Activated CD4-positive, alpha-beta T cell treated with anti-CD3 and anti-CD28 coated beads, Interleukin-2, amount 10 ng/mL, durations not matched to agents 24 days and 14 days (primary cell): ENCODE results near the gene TASOR. TPM values are rescaled to one million over a fixed set of nuclear protein-coding genes. Genes with fewer than 3 reads are reported as not detected.
"Not testable (repeated sequence)": the region's sequence is repeated elsewhere in the genome, so short reads cannot be mapped to it uniquely, and the experiment has no call there.

Source experiments
- DNase-seq: peaks from one replicate; pipeline ENCODE4 v3.0.0; 2022
- H3K27ac Mint-ChIP-seq: one replicate; pipeline ENCODE4 v1.8.0; 2022; ENCODE audit warnings: mild to moderate bottlenecking, mixed read lengths
- H3K27me3 Mint-ChIP-seq: one replicate; pipeline ENCODE4 v1.8.0; 2022; ENCODE audit warnings: mixed read lengths
- H3K36me3 Mint-ChIP-seq: one replicate; pipeline ENCODE4 v1.8.0; 2022; ENCODE audit warnings: low read depth, mild to moderate bottlenecking, mixed read lengths
- H3K4me1 Mint-ChIP-seq: one replicate; pipeline ENCODE4 v1.8.0; 2021; ENCODE audit warnings: mixed read lengths
- H3K4me3 Mint-ChIP-seq: one replicate; pipeline ENCODE4 v1.8.0; 2022; ENCODE audit warnings: mild to moderate bottlenecking, moderate library complexity, mixed read lengths
- H3K9me3 Mint-ChIP-seq: one replicate; pipeline ENCODE4 v1.8.0; 2021; ENCODE audit warnings: mixed read lengths
- intact Hi-C: fragments of 100-400 bp; cut with micrococcal nuclease; formaldehyde crosslinking; loops from one replicate; pipeline ENCODE4 v1.15.1; 2023
- total RNA-seq: library from RNA; stranded (reverse); gene quantifications from 2 replicates; pipeline ENCODE4 v1.2.3, GENCODE V29; 2022

Gene TASOR
- total RNA-seq, 1 donor from 2014 or later = 65.0 TPM

DNA sequence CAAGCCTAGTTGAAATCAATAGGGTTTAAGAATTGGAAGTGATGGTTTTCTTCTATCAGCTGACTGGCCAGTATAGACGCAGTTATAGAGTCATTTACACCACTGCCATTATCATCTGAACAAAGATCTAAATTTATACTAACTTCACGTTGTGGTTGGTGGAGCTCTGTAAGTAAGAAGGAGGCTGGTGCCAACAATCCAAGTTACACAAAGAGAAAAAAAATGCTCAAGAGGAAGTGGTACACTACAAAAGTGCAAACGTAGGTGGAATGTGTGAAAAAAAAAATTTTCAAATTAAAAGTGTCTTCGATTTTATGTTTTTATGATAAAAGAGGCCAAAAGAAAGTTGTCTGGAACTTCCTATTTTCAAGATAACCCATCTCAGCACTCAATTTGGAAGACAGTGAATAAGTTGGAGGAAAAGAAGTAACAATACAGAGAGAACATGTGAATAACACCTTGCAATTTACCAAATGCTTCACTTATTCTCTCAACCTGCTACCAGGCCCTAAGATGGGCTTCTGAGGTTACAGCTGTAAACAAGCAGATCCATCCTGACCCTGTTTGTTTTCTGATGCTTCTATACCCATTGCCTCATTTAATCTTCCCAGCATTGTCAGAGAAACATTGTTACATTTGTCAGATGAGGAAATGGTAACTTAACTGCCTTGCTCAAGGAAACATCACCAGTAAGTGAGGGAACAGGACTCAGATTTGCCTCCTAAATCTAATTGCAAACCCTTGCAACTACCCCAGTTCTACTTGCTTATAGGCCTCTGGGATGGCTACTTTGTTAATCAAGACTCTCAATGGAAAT, 12.0 kb upstream of the TASOR start:
- Mint-ChIP-seq H3K27ac (peak overlapping the region; percentile 64), H3K27me3 (no peaks in the 10 kb centered on the region), H3K36me3 (no peaks in the 10 kb centered on the region), H3K9me3 (no peaks in the 10 kb centered on the region), H3K4me3 (peak overlapping the region; percentile 39), H3K4me1 (peaks cover 37% of the 10 kb centered on the region)
- peak; percentile 61 for DNase-seq
- intact Hi-C loops = loop anchor here (2.0 to 10.0 kb wide), 2 partner anchors 64 to 530 kb away; partner anchors contain the start of gene APPL1

DNA sequence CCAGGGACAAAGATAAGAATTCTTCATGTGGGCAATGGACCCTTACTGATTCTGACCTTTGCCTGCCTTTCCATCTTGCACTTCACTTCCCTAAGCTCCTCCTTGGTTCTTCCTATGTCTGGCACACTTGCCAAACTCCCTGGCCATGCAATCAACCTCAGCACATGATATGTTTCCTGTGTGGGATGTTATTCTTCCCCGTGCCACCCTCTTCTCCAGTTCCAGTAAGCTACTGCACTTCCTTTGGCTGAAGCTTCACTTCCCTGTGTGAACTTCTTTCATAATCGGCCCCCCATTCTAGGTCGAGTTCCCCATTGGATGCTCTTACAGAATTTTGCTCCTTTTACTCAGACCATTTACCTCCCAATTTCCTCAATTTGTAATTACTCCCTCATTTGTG, 10.7 kb upstream of the TASOR start:
- Mint-ChIP-seq H3K27me3 (no peaks in the 10 kb centered on the region), H3K4me1 (peaks cover 35% of the 10 kb centered on the region), H3K9me3 (no peaks in the 10 kb centered on the region), H3K4me3 (peak overlapping the region; percentile 65), H3K27ac (peak overlapping the region; percentile 34), H3K36me3 (no peaks in the 10 kb centered on the region)
- intact Hi-C loops = loop anchor here (1.0 to 10.0 kb wide), 3 partner anchors 11 to 531 kb away; partner anchors contain the start of gene APPL1
- DNase-seq = peak; percentile 62

DNA sequence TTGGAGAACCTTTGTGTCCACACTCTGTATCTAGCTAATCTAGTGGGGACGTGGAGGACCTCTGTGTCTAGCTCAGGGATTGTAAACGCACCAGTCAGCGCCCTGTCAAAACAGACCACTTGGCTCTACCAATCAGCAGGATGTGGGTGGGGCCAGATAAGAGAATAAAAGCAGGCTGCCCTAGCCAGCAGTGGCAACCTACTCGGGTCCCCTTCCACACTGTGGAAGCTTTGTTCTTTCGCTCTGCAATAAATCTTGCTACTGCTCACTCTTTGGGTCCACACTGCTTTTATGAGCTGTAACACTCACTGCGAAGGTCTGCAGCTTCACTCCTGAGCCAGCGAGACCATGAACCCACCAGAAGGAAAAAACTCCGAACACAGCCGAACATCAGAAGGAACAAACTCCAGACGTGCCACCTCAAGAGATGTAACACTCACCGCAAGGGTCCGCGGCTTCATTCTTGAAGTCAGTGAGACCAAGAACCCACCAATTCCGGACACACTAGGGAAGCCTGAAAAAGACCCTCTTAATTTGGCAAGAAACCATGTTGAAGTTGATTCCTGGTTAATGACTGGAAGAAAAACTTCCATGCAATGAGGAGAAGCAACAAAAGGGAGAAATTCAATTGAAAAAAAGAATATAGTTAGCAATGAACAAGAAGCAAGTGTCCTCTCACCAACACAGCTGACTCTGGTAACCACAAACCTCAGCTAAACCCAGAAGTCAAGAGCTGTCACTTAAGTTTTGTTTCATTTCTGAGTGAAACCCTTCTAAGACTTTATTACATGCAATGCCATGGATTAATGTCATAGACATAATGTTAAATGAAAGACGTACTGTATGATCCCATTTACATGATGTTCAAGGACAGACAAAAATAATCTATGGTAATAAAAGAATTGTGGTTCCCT, 9.7 kb upstream of the TASOR start:
- intact Hi-C loops = loop anchor here (1.0 to 10.0 kb wide), 2 partner anchors 10 to 532 kb away; partner anchors contain the start of gene APPL1
- Mint-ChIP-seq H3K4me3 (peak overlapping the region; percentile 65), H3K4me1 (peaks cover 40% of the 10 kb centered on the region), H3K27ac (peak overlapping the region; percentile 77)
- H3K27me3 Mint-ChIP-seq, H3K9me3 Mint-ChIP-seq, H3K36me3 Mint-ChIP-seq: not testable (repeated sequence)
- DNase-seq = peak; percentile 87

DNA sequence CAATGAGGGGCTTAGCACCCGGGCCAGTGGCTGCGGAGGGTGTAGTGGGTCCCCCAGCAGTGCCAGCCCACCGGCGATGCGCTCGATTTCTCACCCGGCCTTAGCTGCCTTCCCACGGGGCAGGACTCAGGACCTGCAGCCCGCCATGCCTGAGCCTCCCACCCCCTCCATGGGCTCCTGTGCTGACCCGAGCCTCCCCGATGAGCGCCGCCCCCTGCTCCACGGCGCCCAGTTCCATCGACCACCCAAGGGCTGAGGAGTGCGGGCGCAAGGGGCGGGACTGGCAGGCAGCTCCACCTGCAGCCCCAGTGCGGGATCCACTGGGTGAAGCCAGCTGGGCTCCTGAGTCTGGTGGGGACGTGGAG, 8.9 kb upstream of the TASOR start:
- H3K4me1 Mint-ChIP-seq = peaks cover 40% of the 10 kb centered on the region
- DNase-seq = peak; percentile 52
- H3K4me3 Mint-ChIP-seq, H3K9me3 Mint-ChIP-seq, H3K36me3 Mint-ChIP-seq, H3K27ac Mint-ChIP-seq, H3K27me3 Mint-ChIP-seq: not testable (repeated sequence)
- intact Hi-C loops = loop anchor here (10.0 kb wide), 1 partner anchor 533 kb away; the partner anchor contains the start of gene APPL1

DNA sequence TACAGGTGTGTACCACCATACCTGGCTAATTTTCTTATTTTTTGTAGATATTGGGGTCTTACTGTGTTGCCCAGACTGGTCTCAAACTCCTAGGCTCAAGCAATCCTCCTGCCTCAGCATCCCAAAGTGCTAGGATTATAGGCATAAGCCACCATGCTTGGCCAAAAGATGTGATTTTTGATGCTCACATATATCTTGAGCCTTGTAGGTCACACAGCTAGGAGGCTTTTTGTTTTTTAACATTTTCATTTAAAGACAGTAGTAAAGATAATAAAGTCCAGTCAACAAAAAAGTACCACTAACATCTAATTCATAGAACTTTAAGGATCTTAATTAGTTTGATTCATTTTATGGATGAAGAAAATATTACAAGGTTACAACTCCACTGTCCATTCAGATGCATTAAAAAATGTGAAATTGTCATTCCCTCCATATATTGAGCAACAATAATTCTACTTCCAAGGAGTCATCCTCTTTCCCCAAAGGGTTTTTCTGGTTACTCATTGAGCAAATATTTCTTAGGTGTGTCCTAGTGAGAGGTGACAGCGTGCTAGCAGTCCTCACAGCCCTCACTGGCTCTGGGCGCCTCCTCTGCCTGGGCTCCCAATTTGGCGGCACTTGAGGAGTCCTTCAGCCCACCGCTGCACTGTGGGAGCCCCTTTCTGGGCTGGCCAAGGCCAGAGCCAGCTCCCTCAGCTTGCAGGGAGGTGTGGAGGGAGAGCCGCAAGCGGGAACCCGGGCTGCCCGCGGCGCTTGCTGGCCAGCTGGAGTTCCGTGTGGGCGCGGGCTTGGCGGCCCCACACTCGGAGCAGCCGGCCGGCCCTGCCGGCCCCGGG, 8.3 kb upstream of the TASOR start:
- peak; percentile 52 for DNase-seq
- Mint-ChIP-seq H3K27ac (no peak overlapping the region), H3K36me3 (no peaks in the 10 kb centered on the region), H3K4me3 (no peak overlapping the region), H3K4me1 (peaks cover 37% of the 10 kb centered on the region), H3K27me3 (no peaks in the 10 kb centered on the region), H3K9me3 (no peaks in the 10 kb centered on the region)
- intact Hi-C loops = loop anchor here (10.0 kb wide), 1 partner anchor 533 kb away; the partner anchor contains the start of gene APPL1

DNA sequence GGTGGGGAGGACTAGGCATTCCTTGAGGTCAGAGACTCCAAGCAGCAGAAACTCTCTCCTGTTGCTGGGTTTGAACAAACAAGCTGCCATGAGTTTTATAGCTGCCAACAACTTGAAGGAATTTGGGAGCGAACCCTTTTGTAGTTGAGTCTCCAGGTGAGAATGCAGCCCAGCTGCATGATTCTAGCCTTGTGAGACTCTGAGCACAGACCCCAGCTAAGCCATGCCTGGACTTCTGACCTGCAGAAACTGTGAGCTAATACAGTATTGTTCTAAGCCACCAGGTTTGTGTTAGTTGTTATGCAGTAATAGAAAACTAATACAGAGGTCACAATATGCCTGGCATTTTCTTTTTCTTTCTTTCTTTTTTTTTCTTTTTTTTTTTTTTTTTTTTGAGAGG, 6.2 kb upstream of the TASOR start:
- Mint-ChIP-seq H3K4me1 (peaks cover 25% of the 10 kb centered on the region), H3K27ac (no peak overlapping the region), H3K9me3 (no peaks in the 10 kb centered on the region), H3K36me3 (peaks cover 3% of the 10 kb centered on the region), H3K4me3 (no peak overlapping the region), H3K27me3 (no peaks in the 10 kb centered on the region)
- intact Hi-C loops = no loop called here
- peak; percentile 48 for DNase-seq

DNA sequence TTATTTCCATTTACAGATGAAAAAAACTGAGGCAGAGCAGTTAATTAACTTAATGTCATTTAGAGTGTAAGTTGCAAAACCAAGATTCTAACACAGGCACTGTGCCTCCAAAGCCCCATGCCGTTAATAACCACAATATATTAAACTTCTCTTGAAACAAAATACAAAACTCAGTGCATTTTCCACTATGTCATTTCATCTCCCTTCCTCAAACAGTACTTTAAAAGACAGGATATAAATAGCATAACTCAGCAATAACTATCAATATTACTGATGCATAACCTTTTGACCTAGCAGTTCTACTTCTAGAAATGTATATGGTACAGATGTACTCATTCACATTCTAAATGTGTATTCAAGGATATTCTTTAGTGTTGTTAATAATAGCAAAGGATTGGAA, 5.1 kb upstream of the TASOR start:
- Mint-ChIP-seq H3K27ac (no peak overlapping the region), H3K9me3 (peaks cover 3% of the 10 kb centered on the region), H3K4me1 (peaks cover 14% of the 10 kb centered on the region), H3K4me3 (no peak overlapping the region), H3K36me3 (peaks cover 12% of the 10 kb centered on the region), H3K27me3 (no peaks in the 10 kb centered on the region)
- no peak for DNase-seq
- intact Hi-C loops = no loop called here

DNA sequence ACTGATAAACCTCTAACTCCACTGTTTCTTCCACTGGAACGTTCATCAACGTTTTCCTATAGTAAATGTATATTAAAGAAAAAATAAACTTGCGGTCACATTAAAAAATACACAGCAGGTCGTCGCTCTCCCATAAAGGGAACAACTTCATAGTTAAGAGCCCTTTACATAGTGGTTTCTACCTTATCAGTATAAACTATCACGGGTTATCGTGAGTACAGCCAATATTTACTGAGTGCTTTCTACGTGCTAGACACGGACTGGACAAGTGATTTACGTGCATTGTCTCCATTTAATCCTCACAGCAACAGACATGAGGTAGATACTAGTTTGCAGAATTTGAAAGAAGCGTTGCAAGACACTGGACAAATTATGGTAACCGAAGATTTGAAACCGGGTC, 964 bp upstream of the TASOR start:
- peak overlapping the region; percentile 61 for H3K4me3 Mint-ChIP-seq
- H3K27me3 Mint-ChIP-seq = no peaks in the 10 kb centered on the region
- intact Hi-C loops = loop anchor here (5.0 kb wide), 2 partner anchors 127 to 1073 kb away; partner anchors contain the start of genes CCDC66 and SLMAP
- H3K4me1 Mint-ChIP-seq = peaks cover 26% of the 10 kb centered on the region
- no peak for DNase-seq
- peaks cover 39% of the 10 kb centered on the region for H3K36me3 Mint-ChIP-seq
- H3K27ac Mint-ChIP-seq = peak overlapping the region; percentile 76
- peaks cover 3% of the 10 kb centered on the region for H3K9me3 Mint-ChIP-seq

DNA sequence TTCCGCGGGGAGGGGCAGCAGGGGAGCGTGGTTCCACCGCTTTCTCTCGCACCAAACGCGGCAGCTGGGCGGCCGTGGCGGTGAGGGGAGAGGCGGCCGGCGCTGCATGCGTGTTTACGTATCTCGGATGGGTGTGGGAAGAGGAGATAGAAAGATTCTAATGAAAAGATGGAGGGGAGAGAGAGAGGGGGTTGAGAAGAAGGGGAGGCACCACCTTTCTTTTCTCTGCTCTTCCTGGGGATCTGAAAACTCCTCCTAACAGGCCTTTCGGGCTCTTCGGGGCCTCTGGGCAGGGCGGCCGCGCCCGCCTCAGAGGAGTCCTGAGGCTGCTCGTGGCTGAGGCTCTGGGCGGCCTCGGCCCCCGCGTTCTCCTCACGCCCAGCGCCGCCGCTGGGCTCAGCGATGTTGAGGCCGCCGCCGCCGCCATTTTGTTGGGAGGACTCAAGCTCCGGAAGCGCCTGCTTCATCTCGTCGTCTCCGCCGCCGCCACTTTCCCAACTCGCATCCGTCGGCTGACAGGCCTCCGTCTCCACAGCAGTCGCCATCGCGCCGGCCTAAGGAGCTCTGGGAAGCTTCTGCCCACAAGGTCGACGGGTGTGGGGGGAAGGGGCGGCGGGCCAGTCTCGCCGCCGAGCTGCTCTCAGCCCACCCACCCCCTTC, 473 bp downstream of the TASOR start:
- Mint-ChIP-seq H3K4me1 (peaks cover 29% of the 10 kb centered on the region), H3K4me3 (peak overlapping the region; percentile 100), H3K9me3 (peaks cover 6% of the 10 kb centered on the region), H3K36me3 (peaks cover 51% of the 10 kb centered on the region), H3K27me3 (no peaks in the 10 kb centered on the region), H3K27ac (peak overlapping the region; percentile 99)
- peak; percentile 94 for DNase-seq
- intact Hi-C loops = loop anchor here (1.0 to 5.0 kb wide), 5 partner anchors 11 to 1075 kb away; partner anchors contain the start of genes CCDC66, DENND6A and SLMAP

DNA sequence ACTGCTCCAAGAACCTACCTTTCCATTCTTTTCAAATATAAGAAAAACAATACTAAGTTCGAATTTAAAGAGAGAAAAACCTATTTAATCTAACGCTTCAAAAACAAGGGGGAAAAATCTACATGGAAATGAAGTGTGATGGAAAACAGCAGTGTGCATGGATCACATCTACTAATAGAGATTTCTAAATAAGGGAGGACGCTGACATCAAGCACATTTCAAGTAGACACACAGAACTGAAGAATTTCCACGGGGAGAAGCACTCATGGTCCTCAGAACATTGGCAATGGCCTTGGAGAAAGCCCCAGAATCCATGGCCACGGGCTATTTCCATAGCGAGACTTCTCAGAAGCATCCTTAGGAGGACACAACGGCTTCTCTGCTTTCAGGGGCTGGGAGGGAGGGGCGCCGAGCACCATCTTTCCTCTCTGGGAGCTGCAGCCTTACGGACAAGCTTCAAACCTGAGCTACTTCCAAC, 1.0 kb downstream of the TASOR start:
- H3K27ac Mint-ChIP-seq = peak overlapping the region; percentile 99
- peaks cover 34% of the 10 kb centered on the region for H3K4me1 Mint-ChIP-seq
- peak overlapping the region; percentile 100 for H3K4me3 Mint-ChIP-seq
- no peaks in the 10 kb centered on the region for H3K27me3 Mint-ChIP-seq
- H3K9me3 Mint-ChIP-seq = peaks cover 7% of the 10 kb centered on the region
- peaks cover 56% of the 10 kb centered on the region for H3K36me3 Mint-ChIP-seq
- no peak for DNase-seq
- intact Hi-C loops = loop anchor here (1.0 to 5.0 kb wide), 4 partner anchors 11 to 1075 kb away; partner anchors contain the start of genes CCDC66, DENND6A and SLMAP

DNA sequence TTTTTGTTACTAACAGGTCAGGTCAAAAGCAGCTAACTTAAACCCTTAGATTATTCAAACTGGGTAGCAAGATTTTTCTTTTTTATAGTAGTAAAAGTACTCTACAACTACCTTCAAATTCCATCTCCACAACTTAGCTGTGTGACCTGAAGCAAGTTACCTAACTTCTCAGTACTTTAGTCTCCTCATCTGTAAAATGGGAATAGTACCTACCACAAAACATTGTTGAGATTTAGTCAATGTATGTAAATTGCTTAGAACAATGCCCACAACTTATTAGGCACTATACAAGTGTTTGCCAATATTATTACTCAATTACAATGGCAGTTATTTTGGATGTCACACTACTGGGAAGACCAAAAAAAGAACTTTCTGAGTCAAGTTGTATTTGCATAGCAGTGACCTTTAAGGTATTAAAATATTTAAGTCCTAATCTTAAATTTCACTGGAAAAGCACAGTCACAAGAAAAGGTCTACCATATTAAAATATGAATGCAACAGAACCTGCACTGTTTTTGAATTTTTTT, 2.9 kb downstream of the TASOR start:
- no peak for DNase-seq
- Mint-ChIP-seq H3K27me3 (no peaks in the 10 kb centered on the region), H3K4me1 (peaks cover 37% of the 10 kb centered on the region), H3K27ac (no peak overlapping the region), H3K9me3 (peaks cover 7% of the 10 kb centered on the region), H3K36me3 (peaks cover 62% of the 10 kb centered on the region), H3K4me3 (peak overlapping the region; percentile 32)
- intact Hi-C loops = loop anchor here (5.0 kb wide), 2 partner anchors 123 to 1077 kb away; partner anchors contain the start of genes CCDC66 and SLMAP

DNA sequence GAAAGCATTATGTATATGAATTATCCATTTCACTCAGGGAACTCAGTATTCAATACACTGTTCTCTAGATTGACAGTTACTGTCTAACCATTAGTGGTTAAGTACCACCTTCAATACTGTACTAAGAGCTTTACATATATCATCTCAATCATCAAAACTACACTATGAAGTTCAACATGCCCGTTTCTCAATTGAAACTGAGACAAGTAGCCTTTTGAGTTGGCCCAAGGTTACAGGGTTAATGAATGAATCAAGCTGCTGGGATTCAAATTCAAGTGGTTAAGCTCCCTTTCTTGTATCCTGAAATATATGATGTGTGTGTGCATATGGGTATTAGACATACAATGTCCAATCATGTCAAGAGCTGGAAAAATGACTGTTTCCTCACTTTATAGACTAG, 5.8 kb downstream of the TASOR start:
- Mint-ChIP-seq H3K9me3 (peaks cover 4% of the 10 kb centered on the region), H3K4me3 (no peak overlapping the region), H3K4me1 (peaks cover 39% of the 10 kb centered on the region), H3K27ac (peak overlapping the region; percentile 4), H3K27me3 (no peaks in the 10 kb centered on the region), H3K36me3 (peaks cover 58% of the 10 kb centered on the region)
- intact Hi-C loops = no loop called here
- no peak for DNase-seq
